Peyer's patch (tissue), 4 donors: ENCODE results near the gene ZNF784.

Experiments
- CTCF ChIP-seq, 6 experiments: fragments of 450-650 bp in 4 of 6; fragments of 200-600 bp in 2 of 6; sonication (generic) in 1 of 6; IDR thresholded peaks; one replicate each; pipeline ENCODE4 v1.5.1; 2017 to 2019; ENCODE audit warnings: antibody characterized with exemption in 6 of 6, mild to moderate bottlenecking in 3 of 6, moderate library complexity in 1 of 6
- POLR2A ChIP-seq, 2 donors: fragments of 450-650 bp; IDR thresholded peaks; one replicate each; pipeline ENCODE4 v1.5.1; 2017; ENCODE audit warnings: antibody characterized with exemption in 2 of 2, mild to moderate bottlenecking in 2 of 2, moderate library complexity in 2 of 2

GRCh38 chr19:55590109-55590508, 34.3 kb downstream of the ZNF784 start:
- TF ChIP-seq POLR2A (IDR thresholded peaks at IDR 0.05) (no peak), CTCF (IDR thresholded peaks at IDR 0.05) (no peak)
